MM.1S (cell line): Measurements from ENCODE around the gene KHDC4.

ENCODE experiments used
- DNase-seq: peaks from one replicate; pipeline ENCODE4 v3.0.0-alpha.2; 2015
- H2AFZ ChIP-seq: fragments of 300-600 bp; sonication (generic); 2 replicates; pipeline ENCODE4 v1.6.0; 2016; ENCODE audit warnings: antibody characterized with exemption, low read length
- H3F3A ChIP-seq: fragments of 300-600 bp; sonication (generic); 2 replicates; pipeline ENCODE4 v1.6.1; 2016; ENCODE audit warnings: mild to moderate bottlenecking, antibody characterized with exemption, low read length, moderate library complexity, mixed read lengths; ENCODE audit not compliant: insufficient read depth
- H3K27ac ChIP-seq: fragments of 300-600 bp; sonication (generic); 2 replicates; pipeline ENCODE4 v1.5.1; 2016; ENCODE audit warnings: mild to moderate bottlenecking, low read length
- H3K27me3 ChIP-seq: fragments of 300-600 bp; sonication (generic); replicated peaks from 2 replicates; pipeline ENCODE4 v1.6.0; 2016; ENCODE audit warnings: low read length; ENCODE audit not compliant: insufficient read depth
- H3K36me3 ChIP-seq: fragments of 300-600 bp; sonication (generic); replicated peaks from 2 replicates; pipeline ENCODE4 v1.6.1; 2016; ENCODE audit warnings: mild to moderate bottlenecking, low read length, mixed read lengths; ENCODE audit not compliant: insufficient read depth
- H3K4me1 ChIP-seq: fragments of 300-600 bp; sonication (generic); 2 replicates; pipeline ENCODE4 v1.6.1; 2016; ENCODE audit warnings: low read length, mixed read lengths
- H3K4me2 ChIP-seq: fragments of 300-600 bp; sonication (generic); 2 replicates; pipeline ENCODE4 v1.6.0; 2016; ENCODE audit warnings: low read depth, low read length
- H3K4me3 ChIP-seq: fragments of 300-600 bp; sonication (generic); 2 replicates; pipeline ENCODE4 v1.5.1; 2016; ENCODE audit warnings: low read length, mixed read lengths
- H3K79me2 ChIP-seq: fragments of 300-600 bp; sonication (generic); 2 replicates; pipeline ENCODE4 v1.6.1; 2016; ENCODE audit warnings: mixed run types, low read length, mixed read lengths
- H3K9ac ChIP-seq: fragments of 300-600 bp; sonication (generic); 2 replicates; pipeline ENCODE4 v1.6.1; 2016; ENCODE audit warnings: low read length, mixed read lengths
- H3K9me2 ChIP-seq: fragments of 300-600 bp; sonication (generic); replicated peaks from 2 replicates; pipeline ENCODE4 v1.6.1; 2016; ENCODE audit warnings: mild to moderate bottlenecking, low read length, mixed read lengths; ENCODE audit not compliant: insufficient read depth
- H3K9me3 ChIP-seq: fragments of 300-600 bp; sonication (generic); replicated peaks from 2 replicates; pipeline ENCODE4 v1.6.1; 2016; ENCODE audit warnings: mild to moderate bottlenecking, low read length, mixed read lengths; ENCODE audit not compliant: insufficient read depth
- H4K20me1 ChIP-seq: fragments of 300-600 bp; sonication (generic); 2 replicates; pipeline ENCODE4 v1.6.1; 2016; ENCODE audit warnings: mild to moderate bottlenecking, low read length, moderate library complexity, mixed read lengths; ENCODE audit not compliant: insufficient read depth
- EZH2 ChIP-seq: fragments of 300-600 bp; sonication (generic); optimal IDR thresholded peaks from 2 replicates; pipeline ENCODE3; 2017; ENCODE audit warnings: low read depth, mild to moderate bottlenecking, antibody characterized with exemption, low read length, mixed read lengths
- EZH2phosphoT487 ChIP-seq: fragments of 300-600 bp; sonication (generic); IDR thresholded peaks from 2 replicates; pipeline ENCODE4 v1.6.1; 2018; ENCODE audit warnings: antibody characterized with exemption, low read length
- TF ChIP-seq, protein P1 (sequence below): fragments of 300-600 bp; sonication (generic); IDR thresholded peaks from 2 replicates; pipeline ENCODE4 v1.5.1; 2016; ENCODE audit warnings: antibody characterized with exemption, low read length, mixed read lengths

Gene KHDC4

DNA sequence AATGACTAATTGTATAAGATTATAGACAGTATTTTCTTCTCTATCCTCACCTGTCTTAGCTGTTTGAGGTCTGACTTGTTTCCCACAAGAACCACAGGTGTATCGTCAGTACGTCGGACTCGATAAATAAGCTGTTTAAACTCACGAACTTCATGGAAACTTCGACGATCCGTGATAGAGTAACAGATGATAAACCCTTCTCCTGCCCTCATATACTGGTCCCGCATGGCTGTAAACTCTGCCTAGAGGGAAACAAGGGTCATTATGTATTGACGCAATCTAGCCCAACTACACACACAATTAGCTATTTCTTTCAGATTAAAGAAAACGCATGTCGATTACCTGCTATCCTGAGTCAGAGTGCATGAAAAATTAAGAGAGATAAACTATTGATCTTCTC, 30.0 kb downstream of the KHDC4 start:
- H3K79me2 ChIP-seq: peaks cover 1% of the 10 kb centered on the region; the same call in 1 of the 2 replicates
- H3K4me3 ChIP-seq: no peak overlapping the region
- H3F3A ChIP-seq: no peaks in the 10 kb centered on the region
- no peaks in the 10 kb centered on the region for H4K20me1 ChIP-seq
- TF ChIP-seq EZH2phosphoT487 (no peak), EZH2 (no peak)
- TF ChIP-seq, protein P1, sequence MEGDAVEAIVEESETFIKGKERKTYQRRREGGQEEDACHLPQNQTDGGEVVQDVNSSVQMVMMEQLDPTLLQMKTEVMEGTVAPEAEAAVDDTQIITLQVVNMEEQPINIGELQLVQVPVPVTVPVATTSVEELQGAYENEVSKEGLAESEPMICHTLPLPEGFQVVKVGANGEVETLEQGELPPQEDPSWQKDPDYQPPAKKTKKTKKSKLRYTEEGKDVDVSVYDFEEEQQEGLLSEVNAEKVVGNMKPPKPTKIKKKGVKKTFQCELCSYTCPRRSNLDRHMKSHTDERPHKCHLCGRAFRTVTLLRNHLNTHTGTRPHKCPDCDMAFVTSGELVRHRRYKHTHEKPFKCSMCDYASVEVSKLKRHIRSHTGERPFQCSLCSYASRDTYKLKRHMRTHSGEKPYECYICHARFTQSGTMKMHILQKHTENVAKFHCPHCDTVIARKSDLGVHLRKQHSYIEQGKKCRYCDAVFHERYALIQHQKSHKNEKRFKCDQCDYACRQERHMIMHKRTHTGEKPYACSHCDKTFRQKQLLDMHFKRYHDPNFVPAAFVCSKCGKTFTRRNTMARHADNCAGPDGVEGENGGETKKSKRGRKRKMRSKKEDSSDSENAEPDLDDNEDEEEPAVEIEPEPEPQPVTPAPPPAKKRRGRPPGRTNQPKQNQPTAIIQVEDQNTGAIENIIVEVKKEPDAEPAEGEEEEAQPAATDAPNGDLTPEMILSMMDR: no peak
- H3K9ac ChIP-seq: no peak overlapping the region
- no peak overlapping the region for H2AFZ ChIP-seq
- no peak overlapping the region for H3K27ac ChIP-seq
- no peaks in the 10 kb centered on the region for H3K27me3 ChIP-seq
- DNase-seq: no peak
- H3K9me2 ChIP-seq: no peaks in the 10 kb centered on the region
- no peaks in the 10 kb centered on the region for H3K4me1 ChIP-seq
- H3K4me2 ChIP-seq: no peak overlapping the region
- H3K9me3 ChIP-seq: no peaks in the 10 kb centered on the region
- peaks cover 14% of the 10 kb centered on the region; the same call in 1 of the 2 replicates for H3K36me3 ChIP-seq

DNA sequence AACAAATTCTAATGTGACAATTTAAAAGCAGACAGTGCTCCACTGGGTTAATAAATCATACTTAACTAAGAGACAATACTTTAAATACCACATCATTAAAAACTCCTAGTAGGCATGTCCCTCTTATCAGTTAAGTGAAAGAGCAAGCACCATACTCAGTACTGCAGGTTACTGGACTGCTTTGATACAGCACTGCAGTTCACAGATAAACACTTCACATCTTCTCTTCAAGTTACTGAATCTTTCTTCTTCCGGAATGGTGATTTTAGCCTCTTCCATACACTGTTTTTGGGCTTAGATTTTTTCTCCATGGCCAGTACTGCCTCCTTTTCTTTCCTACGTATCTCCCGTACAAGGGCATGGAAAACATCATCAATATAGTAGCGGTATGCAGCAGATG, 34.1 kb downstream of the KHDC4 start:
- H4K20me1 ChIP-seq: no peaks in the 10 kb centered on the region
- peaks cover 14% of the 10 kb centered on the region; the same call in 1 of the 2 replicates for H3K36me3 ChIP-seq
- H3K9ac ChIP-seq: no peak overlapping the region
- DNase-seq: no peak
- H3K9me3 ChIP-seq: no peaks in the 10 kb centered on the region
- no peaks in the 10 kb centered on the region for H3F3A ChIP-seq
- no peaks in the 10 kb centered on the region for H3K9me2 ChIP-seq
- no peak overlapping the region for H3K4me2 ChIP-seq
- no peaks in the 10 kb centered on the region for H3K4me1 ChIP-seq
- H3K27me3 ChIP-seq: no peaks in the 10 kb centered on the region
- H2AFZ ChIP-seq: no peak overlapping the region
- no peaks in the 10 kb centered on the region for H3K79me2 ChIP-seq
- no peak overlapping the region for H3K27ac ChIP-seq
- no peak overlapping the region for H3K4me3 ChIP-seq
- TF ChIP-seq EZH2phosphoT487 (no peak), EZH2 (no peak)
- TF ChIP-seq, protein P1: no peak

DNA sequence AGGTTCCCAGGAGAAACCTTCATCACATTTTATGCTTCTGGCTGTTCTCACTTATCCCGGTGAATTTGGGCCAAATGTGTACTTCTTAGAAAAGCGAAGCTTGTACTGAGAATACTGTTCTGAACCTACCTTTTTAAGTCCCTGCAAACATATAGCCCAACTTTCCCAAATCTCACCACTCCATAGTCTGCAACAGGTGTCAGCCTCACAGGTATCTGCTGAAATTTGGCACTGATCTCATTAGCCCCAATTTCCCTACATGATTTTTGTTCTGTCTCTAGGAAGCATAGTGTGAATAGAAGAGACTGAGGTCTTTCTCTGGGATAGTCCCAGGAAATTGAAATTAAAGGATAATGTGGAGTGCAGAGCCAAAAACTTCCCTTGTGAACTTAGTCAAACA, 34.5 kb downstream of the KHDC4 start:
- no peak for DNase-seq
- H3K36me3 ChIP-seq: peaks cover 10% of the 10 kb centered on the region; the same call in 1 of the 2 replicates

More for the DNA sequence above, 34.5 kb downstream of the KHDC4 start:
- Histone ChIP-seq H3K9me2 (no peaks in the 10 kb centered on the region), H3F3A (no peaks in the 10 kb centered on the region), H2AFZ (no peak overlapping the region), H3K4me1 (no peaks in the 10 kb centered on the region), H3K4me3 (no peak overlapping the region), H3K9ac (no peak overlapping the region), H4K20me1 (no peaks in the 10 kb centered on the region), H3K4me2 (no peak overlapping the region), H3K79me2 (no peaks in the 10 kb centered on the region), H3K9me3 (no peaks in the 10 kb centered on the region), H3K27ac (no peak overlapping the region), H3K27me3 (no peaks in the 10 kb centered on the region)
- TF ChIP-seq, protein P1: no peak
- TF ChIP-seq EZH2phosphoT487 (no peak), EZH2 (no peak)
